IPS DF 4.7 (cell line): Measurements from ENCODE around the gene PDSS2.

ENCODE experiments used
- DNase-seq: peaks from one replicate; pipeline ENCODE4 v3.0.0-alpha.2; 2013; ENCODE audit warnings: low spot score; ENCODE audit errors: extremely low read depth

PDSS2 gene

DNA sequence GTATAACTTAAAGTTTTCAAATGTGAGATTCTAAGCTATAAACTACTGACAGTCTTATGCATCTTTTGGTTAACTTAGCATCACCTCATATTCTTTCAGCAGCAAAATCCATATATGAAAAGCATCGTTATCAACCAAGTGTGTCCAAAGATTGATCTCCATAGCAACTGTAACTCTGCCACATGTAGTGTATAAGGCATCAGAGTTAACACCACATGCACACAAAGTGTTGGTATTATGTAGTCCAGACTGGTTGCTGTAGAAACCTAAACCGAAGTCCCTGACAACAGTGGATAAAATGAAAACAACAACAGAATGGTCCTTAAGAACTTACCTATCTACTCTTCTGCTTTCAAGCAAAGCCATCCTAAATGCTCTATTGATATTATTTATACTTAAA is 39.6 kb downstream of the PDSS2 start:
- DNase-seq: no peak

- DNase-seq: peak; percentile 22
Observed at GRCh38 chr6:107418118-107418517, 41.2 kb downstream of the PDSS2 start.

DNA sequence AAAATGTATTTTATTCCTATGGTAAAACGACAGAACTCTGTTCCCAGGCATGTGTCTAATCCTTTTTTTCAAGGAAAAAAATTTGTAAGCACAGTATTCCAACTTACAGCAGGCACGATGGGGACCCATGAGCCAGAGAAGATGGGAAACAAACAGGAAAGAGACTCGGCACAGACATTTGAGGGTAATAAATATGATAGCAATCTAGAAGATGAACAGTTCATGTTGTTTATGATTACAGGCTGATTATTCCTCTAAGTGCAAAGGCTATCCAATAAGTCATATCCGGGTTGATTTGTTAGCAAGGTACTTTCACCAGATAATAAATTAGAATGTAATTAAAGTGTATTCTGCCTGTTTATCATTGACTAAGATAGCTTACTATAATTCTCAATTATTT is 43.2 kb downstream of the PDSS2 start:
- DNase-seq: no peak

GRCh38 chr6:107413966-107414645 is 45.3 kb downstream of the PDSS2 start:
- DNase-seq: no peak

GRCh38 chr6:107411161-107411560 is 48.2 kb downstream of the PDSS2 start:
- no peak for DNase-seq

DNA sequence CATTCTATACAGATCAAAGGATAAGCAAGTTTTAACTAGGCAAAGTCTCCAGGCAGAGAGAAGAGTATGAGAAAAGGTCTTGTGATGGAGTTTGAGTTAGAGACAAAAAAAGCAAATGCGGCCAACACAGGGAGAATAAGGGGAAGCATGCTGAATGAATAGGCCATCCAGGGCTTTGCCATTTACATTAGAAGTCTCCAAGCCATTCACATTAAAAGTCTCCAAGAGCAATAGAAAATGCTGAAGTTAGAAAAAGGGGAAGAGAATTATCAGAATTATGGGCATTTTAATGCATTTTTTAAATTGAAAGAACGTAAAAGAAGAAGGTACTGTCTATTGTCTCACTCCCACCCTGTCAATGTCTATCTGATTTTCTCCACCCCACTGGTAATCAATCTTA is 49.4 kb downstream of the PDSS2 start:
- no peak for DNase-seq

- no peak for DNase-seq
Observed at GRCh38 chr6:107408714-107409113, 50.6 kb downstream of the PDSS2 start.

DNA sequence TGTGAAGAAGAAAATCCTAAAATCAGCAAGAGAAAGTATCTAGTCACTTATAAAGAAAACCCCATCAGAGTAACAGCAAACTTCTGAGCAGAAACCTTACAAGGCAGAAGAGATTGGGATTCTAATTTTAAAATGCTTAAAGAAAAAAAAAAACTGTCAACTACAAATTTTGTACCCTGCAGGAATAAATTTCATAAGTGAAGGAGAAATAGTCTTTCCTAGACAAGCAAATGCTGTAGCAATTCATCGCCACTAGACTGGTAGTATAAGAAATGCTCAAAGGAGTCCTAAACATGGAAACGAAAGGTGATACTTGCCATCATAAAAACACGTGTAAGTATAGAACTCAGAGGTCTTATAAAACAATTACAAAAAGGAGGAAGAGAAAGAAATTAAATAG is 54.4 kb downstream of the PDSS2 start:
- DNase-seq: no peak

DNA sequence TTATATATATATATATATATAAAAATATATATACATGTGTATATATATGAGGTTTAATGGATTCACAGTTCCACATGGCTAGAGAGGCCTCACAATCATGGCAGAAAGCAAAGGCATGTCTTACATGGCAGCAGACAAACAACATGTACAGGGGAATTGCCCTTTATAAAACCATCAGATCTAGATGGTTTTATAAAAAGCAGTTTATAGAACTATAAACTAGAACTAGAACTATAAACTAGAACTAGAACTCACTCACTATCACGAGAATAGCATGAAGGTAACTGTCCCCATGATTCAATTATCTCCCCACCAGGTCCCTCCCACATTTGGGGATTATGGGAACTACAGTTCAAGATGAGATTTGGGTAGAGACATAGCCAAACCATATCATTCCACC is 56.8 kb downstream of the PDSS2 start:
- no peak for DNase-seq

- DNase-seq: no peak
Observed at GRCh38 chr6:107401573-107401972, 57.8 kb downstream of the PDSS2 start.

GRCh38 chr6:107400616-107401147 is 58.7 kb downstream of the PDSS2 start:
- DNase-seq: no peak

- no peak for DNase-seq
Observed at GRCh38 chr6:107399935-107400334, 59.4 kb downstream of the PDSS2 start.

DNA sequence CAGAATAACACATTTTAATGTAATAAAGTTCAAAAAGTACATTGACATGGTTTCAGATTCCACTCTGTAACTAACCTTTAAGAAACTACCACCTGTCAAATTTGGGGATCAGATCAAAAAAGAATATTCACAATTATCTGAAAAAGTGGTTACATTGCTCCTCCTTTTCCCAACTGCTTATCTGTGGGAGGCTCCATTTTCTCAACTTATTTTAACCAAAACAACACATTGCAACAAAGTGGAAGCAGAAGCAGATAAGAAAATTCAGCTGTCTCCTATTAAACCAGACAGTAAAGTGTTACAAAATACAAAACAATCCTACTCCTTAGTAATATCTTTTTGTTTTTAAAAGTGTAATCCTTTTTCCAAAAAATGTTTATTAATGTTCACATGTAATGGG is 61.4 kb downstream of the PDSS2 start:
- no peak for DNase-seq

GRCh38 chr6:107396211-107396610 is 63.2 kb downstream of the PDSS2 start:
- no peak for DNase-seq

GRCh38 chr6:107392069-107392468 is 67.3 kb downstream of the PDSS2 start:
- DNase-seq: no peak

GRCh38 chr6:107390685-107391435 is 68.5 kb downstream of the PDSS2 start:
- no peak for DNase-seq

- DNase-seq: no peak
Observed at GRCh38 chr6:107390056-107390455, 69.3 kb downstream of the PDSS2 start.

DNA sequence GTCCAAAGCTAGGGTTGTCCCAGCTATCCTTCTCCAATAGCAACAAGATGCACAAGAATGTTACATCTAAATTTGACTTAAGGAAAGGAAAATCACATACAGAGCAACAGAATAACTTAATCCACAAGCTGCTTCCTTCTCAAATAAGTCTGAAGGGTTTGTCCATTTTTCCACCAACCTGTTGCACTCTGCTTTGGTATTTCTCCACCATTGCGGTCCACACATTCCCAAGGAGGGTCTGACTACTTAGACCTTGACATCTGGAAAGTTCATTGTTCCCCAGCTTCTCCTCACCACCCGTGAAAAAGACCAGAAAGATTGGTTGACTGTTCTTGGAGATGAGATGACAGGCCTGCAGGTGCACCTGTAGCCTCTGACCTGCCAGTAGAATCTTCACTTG is 72.5 kb downstream of the PDSS2 start:
- no peak for DNase-seq

DNA sequence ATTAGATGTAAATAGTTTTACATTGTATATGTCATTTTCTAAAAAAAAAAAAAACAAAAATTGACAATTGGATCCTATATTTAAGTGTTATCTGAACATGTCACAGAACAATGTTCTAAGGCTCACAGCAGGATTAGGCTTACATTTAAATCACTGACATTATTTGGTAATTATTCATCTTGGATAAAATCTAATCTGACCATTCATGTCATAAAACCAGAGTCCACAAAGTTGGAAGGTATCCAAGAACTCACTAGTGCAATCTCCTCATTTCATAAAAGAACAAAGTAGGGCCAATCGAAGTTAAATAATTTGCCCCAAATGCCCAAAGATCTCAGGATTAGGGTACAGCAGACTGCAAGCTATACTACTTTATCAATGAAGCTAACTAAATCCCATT is 73.0 kb downstream of the PDSS2 start:
- DNase-seq: no peak

GRCh38 chr6:107383705-107384104 is 75.7 kb downstream of the PDSS2 start:
- no peak for DNase-seq

- no peak for DNase-seq
Observed at GRCh38 chr6:107374264-107374663, 85.1 kb downstream of the PDSS2 start.

GRCh38 chr6:107369493-107369892 is 89.9 kb downstream of the PDSS2 start:
- DNase-seq: no peak

- DNase-seq: no peak
Observed at GRCh38 chr6:107368471-107368870, 90.9 kb downstream of the PDSS2 start.
